D341Med (cell line): Measurements from ENCODE around the gene EDNRA.

Source experiments
- DNase-seq: peaks from one replicate; pipeline ENCODE4 v3.0.0; 2012; ENCODE audit warnings: low spot score

Gene EDNRA

GRCh38 chr4:147498031-147498660 is 17.2 kb downstream of the EDNRA start:
- DNase-seq = no peak

- DNase-seq = no peak
Measured at GRCh38 chr4:147508346-147508745, 27.4 kb downstream of the EDNRA start.

- no peak for DNase-seq
Measured at GRCh38 chr4:147509386-147509785, 28.5 kb downstream of the EDNRA start.

GRCh38 chr4:147510962-147511668 is 30.2 kb downstream of the EDNRA start:
- no peak for DNase-seq

- DNase-seq = no peak
Measured at GRCh38 chr4:147513091-147513490, 32.2 kb downstream of the EDNRA start.

- DNase-seq = no peak
Measured at GRCh38 chr4:147513952-147514351, 33.1 kb downstream of the EDNRA start.

- DNase-seq = no peak
Measured at GRCh38 chr4:147515220-147515936, 34.5 kb downstream of the EDNRA start.

GRCh38 chr4:147516133-147516532 is 35.2 kb downstream of the EDNRA start:
- no peak for DNase-seq

GRCh38 chr4:147518086-147518485 is 37.2 kb downstream of the EDNRA start:
- no peak for DNase-seq

GRCh38 chr4:147518846-147519767 is 38.2 kb downstream of the EDNRA start:
- DNase-seq = peak; percentile 72

- DNase-seq = no peak
Measured at GRCh38 chr4:147524601-147525000, 43.7 kb downstream of the EDNRA start.

- no peak for DNase-seq
Measured at GRCh38 chr4:147525494-147526271, 44.8 kb downstream of the EDNRA start.

- DNase-seq = no peak
Measured at GRCh38 chr4:147526272-147526654, 45.4 kb downstream of the EDNRA start.

- no peak for DNase-seq
Measured at GRCh38 chr4:147528054-147528453, 47.2 kb downstream of the EDNRA start.

- no peak for DNase-seq
Measured at GRCh38 chr4:147530134-147530533, 49.2 kb downstream of the EDNRA start.

- DNase-seq = no peak
Measured at GRCh38 chr4:147530723-147531122, 49.8 kb downstream of the EDNRA start.

- no peak for DNase-seq
Measured at GRCh38 chr4:147532896-147533295, 52.0 kb downstream of the EDNRA start.

- DNase-seq = no peak
Measured at GRCh38 chr4:147533331-147533730, 52.4 kb downstream of the EDNRA start.

- no peak for DNase-seq
Measured at GRCh38 chr4:147535124-147535523, 54.2 kb downstream of the EDNRA start.

GRCh38 chr4:147538711-147539110 is 57.8 kb downstream of the EDNRA start:
- DNase-seq = no peak

- DNase-seq = no peak
Measured at GRCh38 chr4:147539959-147540358, 59.1 kb downstream of the EDNRA start.
